K562 treated with DMSO at 1 percent for 12 hours (cell line): ENCODE data around the gene ARGFX. TPM values are rescaled to one million over a fixed set of nuclear protein-coding genes. Genes with fewer than 3 reads are reported as not detected.

Source experiments
- total RNA-seq: library from RNA; unstranded; fragments of 300-600 nt; gene quantifications from 2 replicates; pipeline ENCODE4 v1.2.3, GENCODE V29; 2022; ENCODE audit not compliant: insufficient read depth

Gene ARGFX
- total RNA-seq = not detected in 2 replicates

GRCh38 chr3:121567649-121568048 is at the start of gene ARGFX:
TSS of gene ARGFX (plus strand) at chr3:121567949. CDS start at chr3:121570714, 2,765 bp downstream.

GRCh38 chr3:121545574-121546455 is 21.9 kb upstream of the ARGFX start, which contains the start of gene POLQ:
TSS of gene POLQ (minus strand) at chr3:121545988. CDS start at chr3:121545877, 111 bp downstream.

GRCh38 chr3:121592856-121593702 is 25.3 kb downstream of the ARGFX start, which contains the start of gene FBXO40:
TSS of gene FBXO40 (plus strand) at chr3:121593379. CDS start at chr3:121620576, 27,197 bp downstream.

Other genes starting within 250 kb of the ARGFX start
- 1.3 and 5.7 TPM in 2 replicates for gene POLQ, start 22.0 kb upstream of the ARGFX start, total RNA-seq
- not detected in 2 replicates for gene FBXO40, start 25.4 kb downstream of the ARGFX start, total RNA-seq
- gene HCLS1, start 93.0 kb downstream of the ARGFX start, total RNA-seq = 49.7 and 53.0 TPM in 2 replicates
- 4.5 and 16.9 TPM in 2 replicates for gene GOLGB1, start 181.8 kb downstream of the ARGFX start, total RNA-seq